ENCODE data around the gene NUP214. TPM values are rescaled to one million over a fixed set of nuclear protein-coding genes. Genes with fewer than 3 reads are reported as not detected.

Gene NUP214
- total RNA-seq, 1 experiment from 2014 or later: 25.6 TPM

DNA sequence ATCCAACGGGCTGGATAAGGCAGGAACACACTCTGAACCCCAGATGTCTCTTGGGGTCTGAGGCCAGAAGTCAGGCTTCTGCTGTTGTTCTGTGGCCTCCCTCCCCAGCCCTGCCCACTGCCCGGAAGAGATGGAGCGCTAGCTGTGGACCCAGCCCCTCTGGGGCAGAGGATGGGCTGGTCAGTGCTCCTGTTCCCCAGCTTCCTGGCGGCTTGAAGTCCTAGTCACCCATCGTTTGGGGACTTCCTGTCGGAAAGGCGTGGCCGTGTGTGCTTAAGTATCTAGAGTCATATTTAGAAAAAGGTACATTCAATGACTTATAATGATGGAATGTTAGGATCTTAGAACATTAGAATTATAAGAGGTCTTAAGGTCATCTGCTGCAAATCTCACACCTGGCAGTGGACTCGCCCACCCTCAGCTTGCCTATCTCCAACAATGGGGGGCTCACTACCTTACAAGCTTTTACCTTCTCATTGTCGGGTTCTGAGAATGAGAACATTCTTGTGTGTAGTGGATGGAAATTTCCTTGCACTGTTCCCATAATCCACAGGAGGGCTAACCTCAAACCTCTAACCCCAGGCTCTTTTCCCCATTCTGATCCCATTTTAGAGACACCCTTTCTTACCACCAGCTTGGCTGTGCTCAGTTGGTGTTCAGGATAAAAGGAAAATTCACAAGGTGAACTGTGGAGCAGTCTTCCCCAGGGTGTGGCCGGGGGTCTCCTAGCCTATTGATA, 42.4 kb upstream of the NUP214 start:
- ATAC-seq (peak; percentile 90), DNase-seq (peak; percentile 72)
- peak overlapping the region; percentile 54; the same call in 1 of the 2 replicates for H2AFZ ChIP-seq (ENCODE audit: low read length)

DNA sequence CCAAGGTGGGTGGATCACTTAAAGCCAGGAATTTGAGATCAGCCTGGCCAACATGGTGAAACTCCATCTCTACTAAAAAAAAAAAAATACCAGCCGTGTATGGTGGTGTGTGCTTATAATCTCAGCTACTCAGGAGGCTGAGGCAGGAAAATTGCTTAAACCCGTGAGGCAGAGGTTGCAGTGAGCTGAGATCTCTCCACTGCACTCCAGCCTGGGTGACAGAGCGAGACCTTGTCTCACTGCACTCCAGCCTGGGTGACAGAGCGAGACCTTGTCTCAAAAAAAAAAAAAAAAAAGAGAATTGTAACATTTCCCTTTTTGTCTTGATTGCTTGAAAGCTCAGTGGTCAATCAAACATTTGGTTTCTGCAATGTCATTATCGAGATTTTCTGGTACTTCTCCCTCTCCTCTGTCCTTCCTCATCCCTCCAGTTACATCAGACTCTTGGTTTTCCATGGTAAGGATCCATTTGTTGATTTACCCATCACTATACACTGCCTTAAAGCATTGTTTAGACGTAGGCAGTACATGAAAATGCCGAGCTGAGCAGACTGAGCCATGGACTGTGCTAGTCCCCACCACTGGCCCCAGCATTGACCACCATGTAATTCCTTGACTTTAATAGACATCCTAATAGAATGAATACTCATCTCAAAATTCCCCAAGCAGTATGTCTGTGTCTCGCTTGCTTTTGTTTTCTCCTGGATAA, 40.6 kb upstream of the NUP214 start:
- H3K9me2 ChIP-seq (replicated peaks; ENCODE audit: low read length): no peaks in the 10 kb centered on the region
- intact Hi-C loops (cut with micrococcal nuclease): no loop called here

More for the DNA sequence above, 42.4 kb upstream of the NUP214 start:
- ChIA-PET CTCF (interaction anchor here (0.5 kb wide), 1 partner anchor 73 kb away, joined by 5 read pairs; no protein-coding TSS in a partner anchor), POLR2A (ENCODE audit: unreplicated experiment) (no interaction called here)
- no peaks in the 10 kb centered on the region for H3F3A ChIP-seq (ENCODE audit: low read length, unreplicated experiment)
- H3K4me3 ChIP-seq (ENCODE audit: low read length): no peak overlapping the region
- BruUV-seq (replicated peaks): no TSS peak
- H3K4me2 ChIP-seq (ENCODE audit: low read length): peak overlapping the region; percentile 58
- H3K4me1 ChIP-seq (ENCODE audit: insufficient read depth, low read length): peaks cover 20% of the 10 kb centered on the region
- no peak overlapping the region for H3K9ac ChIP-seq (ENCODE audit: low read length)
- H3K79me2 ChIP-seq (ENCODE audit: low read length): no peaks in the 10 kb centered on the region
- intact Hi-C loops (cut with micrococcal nuclease): no loop called here
- no peaks in the 10 kb centered on the region for H3K9me2 ChIP-seq (replicated peaks; ENCODE audit: low read length)
- H3K27me3 ChIP-seq (ENCODE audit: low read length): no peaks in the 10 kb centered on the region
- H3K9me3 ChIP-seq (ENCODE audit: low read length): no peaks in the 10 kb centered on the region
- no peak overlapping the region for H3K27ac ChIP-seq (ENCODE audit: low read length)
- TF ChIP-seq EZH2phosphoT487 (IDR thresholded peaks at IDR 0.05; ENCODE audit: borderline replicate concordance, low read length): no peak
- TF ChIP-seq, protein P1, sequence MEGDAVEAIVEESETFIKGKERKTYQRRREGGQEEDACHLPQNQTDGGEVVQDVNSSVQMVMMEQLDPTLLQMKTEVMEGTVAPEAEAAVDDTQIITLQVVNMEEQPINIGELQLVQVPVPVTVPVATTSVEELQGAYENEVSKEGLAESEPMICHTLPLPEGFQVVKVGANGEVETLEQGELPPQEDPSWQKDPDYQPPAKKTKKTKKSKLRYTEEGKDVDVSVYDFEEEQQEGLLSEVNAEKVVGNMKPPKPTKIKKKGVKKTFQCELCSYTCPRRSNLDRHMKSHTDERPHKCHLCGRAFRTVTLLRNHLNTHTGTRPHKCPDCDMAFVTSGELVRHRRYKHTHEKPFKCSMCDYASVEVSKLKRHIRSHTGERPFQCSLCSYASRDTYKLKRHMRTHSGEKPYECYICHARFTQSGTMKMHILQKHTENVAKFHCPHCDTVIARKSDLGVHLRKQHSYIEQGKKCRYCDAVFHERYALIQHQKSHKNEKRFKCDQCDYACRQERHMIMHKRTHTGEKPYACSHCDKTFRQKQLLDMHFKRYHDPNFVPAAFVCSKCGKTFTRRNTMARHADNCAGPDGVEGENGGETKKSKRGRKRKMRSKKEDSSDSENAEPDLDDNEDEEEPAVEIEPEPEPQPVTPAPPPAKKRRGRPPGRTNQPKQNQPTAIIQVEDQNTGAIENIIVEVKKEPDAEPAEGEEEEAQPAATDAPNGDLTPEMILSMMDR (conservative IDR thresholded peaks at IDR 0.05; ENCODE audit: low read depth, low read length): no peak; the same call in 1 of the 2 replicates
- TF ChIP-seq EZH2 (IDR thresholded peaks at IDR 0.05; ENCODE audit: low read length, unreplicated experiment): no peak
- H4K20me1 ChIP-seq (ENCODE audit: low read length): no peaks in the 10 kb centered on the region
- H3K36me3 ChIP-seq (ENCODE audit: low read depth, low read length): no peaks in the 10 kb centered on the region

More for the DNA sequence above, 40.6 kb upstream of the NUP214 start:
- H3K27ac ChIP-seq (ENCODE audit: low read length): no peak overlapping the region
- H3K9ac ChIP-seq (ENCODE audit: low read length): no peak overlapping the region
- no TSS peak for BruUV-seq (replicated peaks)
- no peaks in the 10 kb centered on the region for H3K36me3 ChIP-seq (ENCODE audit: low read depth, low read length)
- peaks cover 20% of the 10 kb centered on the region for H3K4me1 ChIP-seq (ENCODE audit: insufficient read depth, low read length)
- no peak overlapping the region for H2AFZ ChIP-seq (ENCODE audit: low read length)
- no peaks in the 10 kb centered on the region for H3K27me3 ChIP-seq (ENCODE audit: low read length)
- no peaks in the 10 kb centered on the region for H3F3A ChIP-seq (ENCODE audit: low read length, unreplicated experiment)
- TF ChIP-seq EZH2 (IDR thresholded peaks at IDR 0.05; ENCODE audit: low read length, unreplicated experiment) (no peak), EZH2phosphoT487 (IDR thresholded peaks at IDR 0.05; ENCODE audit: borderline replicate concordance, low read length) (no peak)
- TF ChIP-seq, protein P1 (conservative IDR thresholded peaks at IDR 0.05; ENCODE audit: low read depth, low read length): no peak
- ATAC-seq (no peak), DNase-seq (no peak)
- POLR2A ChIA-PET (ENCODE audit: unreplicated experiment): no interaction called here
- no peak overlapping the region for H3K4me2 ChIP-seq (ENCODE audit: low read length)
- H3K4me3 ChIP-seq (ENCODE audit: low read length): no peak overlapping the region
- no peaks in the 10 kb centered on the region for H3K79me2 ChIP-seq (ENCODE audit: low read length)
- CTCF ChIA-PET: interaction anchor here (0.7 kb wide), 1 partner anchor 12 kb away, joined by 7 read pairs; no protein-coding TSS in a partner anchor
- no peaks in the 10 kb centered on the region for H3K9me3 ChIP-seq (ENCODE audit: low read length)
- H4K20me1 ChIP-seq (ENCODE audit: low read length): no peaks in the 10 kb centered on the region
